ENCODE results near the gene NEAT1.
"Not testable (repeated sequence)": the region's sequence is repeated elsewhere in the genome, so short reads cannot be mapped to it uniquely, and the experiment has no call there.

The NEAT1 gene

GRCh38 chr11:65404210-65404609 lies 18.4 kb upstream of the NEAT1 start:
- in situ Hi-C loops (cut with MboI; ENCODE audit: low sequenced_read_pairs): no loop called here

GRCh38 chr11:65404638-65405339 lies 17.8 kb upstream of the NEAT1 start:
- in situ Hi-C loops (cut with MboI; ENCODE audit: low sequenced_read_pairs): no loop called here

- in situ Hi-C loops (cut with MboI; ENCODE audit: low sequenced_read_pairs): no loop called here
Measured at GRCh38 chr11:65410936-65411680, 11.5 kb upstream of the NEAT1 start.

GRCh38 chr11:65411681-65412070 lies 10.9 kb upstream of the NEAT1 start:
- in situ Hi-C loops (cut with MboI; ENCODE audit: low sequenced_read_pairs): no loop called here

- in situ Hi-C loops (cut with MboI; ENCODE audit: low sequenced_read_pairs): no loop called here
Measured at GRCh38 chr11:65412271-65413076, 10.1 kb upstream of the NEAT1 start.

- in situ Hi-C loops (cut with MboI; ENCODE audit: low sequenced_read_pairs): not testable (repeated sequence)
Measured at GRCh38 chr11:65413077-65413664, 9.4 kb upstream of the NEAT1 start.

GRCh38 chr11:65414776-65415498 lies 7.7 kb upstream of the NEAT1 start:
- in situ Hi-C loops (cut with MboI; ENCODE audit: low sequenced_read_pairs): loop anchor here (5.0 kb wide), 1 partner anchor 92 kb away; no protein-coding TSS in a partner anchor

GRCh38 chr11:65415499-65416340 lies 6.9 kb upstream of the NEAT1 start:
- in situ Hi-C loops (cut with MboI; ENCODE audit: low sequenced_read_pairs): loop anchor here (5.0 kb wide), 1 partner anchor 92 kb away; no protein-coding TSS in a partner anchor

GRCh38 chr11:65416341-65416824 lies 6.2 kb upstream of the NEAT1 start:
- in situ Hi-C loops (cut with MboI; ENCODE audit: low sequenced_read_pairs): loop anchor here (5.0 kb wide), 1 partner anchor 91 kb away; no protein-coding TSS in a partner anchor

GRCh38 chr11:65416841-65417701 lies 5.5 kb upstream of the NEAT1 start:
- in situ Hi-C loops (cut with MboI; ENCODE audit: low sequenced_read_pairs): loop anchor here (5.0 kb wide), 1 partner anchor 90 kb away; no protein-coding TSS in a partner anchor

- in situ Hi-C loops (cut with MboI; ENCODE audit: low sequenced_read_pairs): loop anchor here (5.0 kb wide), 1 partner anchor 89 kb away; no protein-coding TSS in a partner anchor
Measured at GRCh38 chr11:65417702-65418430, 4.7 kb upstream of the NEAT1 start.

GRCh38 chr11:65418431-65418680 lies 4.2 kb upstream of the NEAT1 start:
- in situ Hi-C loops (cut with MboI; ENCODE audit: low sequenced_read_pairs): loop anchor here (5.0 kb wide), 1 partner anchor 89 kb away; no protein-coding TSS in a partner anchor

- in situ Hi-C loops (cut with MboI; ENCODE audit: low sequenced_read_pairs): loop anchor here (5.0 kb wide), 1 partner anchor 88 kb away; no protein-coding TSS in a partner anchor
Measured at GRCh38 chr11:65418681-65419459, 3.7 kb upstream of the NEAT1 start.

- in situ Hi-C loops (cut with MboI; ENCODE audit: low sequenced_read_pairs): loop anchor here (5.0 kb wide), 1 partner anchor 88 kb away; no protein-coding TSS in a partner anchor
Measured at GRCh38 chr11:65419460-65419771, 3.2 kb upstream of the NEAT1 start.

- in situ Hi-C loops (cut with MboI; ENCODE audit: low sequenced_read_pairs): loop anchor here (5.0 kb wide), 1 partner anchor 87 kb away; no protein-coding TSS in a partner anchor
Measured at GRCh38 chr11:65419772-65420481, 2.7 kb upstream of the NEAT1 start.

- in situ Hi-C loops (cut with MboI; ENCODE audit: low sequenced_read_pairs): no loop called here
Measured at GRCh38 chr11:65420506-65420905, 2.1 kb upstream of the NEAT1 start.

Measured in HL-60/S4 treated with retinoic acid at 250 ng/mL for 4 days and 3 days (cell line).